GM23338 (cell line): ENCODE measurements around the gene KCNC4. TPM values are rescaled to one million over a fixed set of nuclear protein-coding genes. Genes with fewer than 3 reads are reported as not detected.

ENCODE experiments used
- ATAC-seq: fragments of 200-7000 bp; cut with Tn5 transposase; 3 replicates; pipeline ENCODE4 v1.9.1; 2020
- DNase-seq: peaks from one replicate; pipeline ENCODE4 v3.0.0-alpha.2; 2015; ENCODE audit warnings: low spot score
- H2AFZ ChIP-seq: fragments of 200-600 bp; sonication (generic); 2 replicates; pipeline ENCODE4 v1.8.0; 2016; ENCODE audit warnings: antibody characterized with exemption, mild to moderate bottlenecking, moderate library complexity
- H3F3A ChIP-seq: fragments of 200-600 bp; sonication (generic); replicated peaks from 2 replicates; pipeline ENCODE4 v1.8.0; 2017; ENCODE audit warnings: antibody characterized with exemption, mixed run types, low read depth
- H3K27ac ChIP-seq: fragments of 200-600 bp; sonication (generic); 2 replicates; pipeline ENCODE4 v1.6.1; 2016; ENCODE audit warnings: low read depth
- H3K27me3 ChIP-seq: fragments of 200-600 bp; sonication (generic); 2 replicates; pipeline ENCODE4 v1.8.0; 2016; ENCODE audit warnings: mild to moderate bottlenecking, mixed run types, moderate library complexity; ENCODE audit not compliant: insufficient read depth
- H3K36me3 ChIP-seq: fragments of 200-600 bp; sonication (generic); 2 replicates; pipeline ENCODE4 v1.8.0; 2016; ENCODE audit warnings: mild to moderate bottlenecking; ENCODE audit not compliant: insufficient read depth
- H3K4me1 ChIP-seq: fragments of 200-600 bp; sonication (generic); 2 replicates; pipeline ENCODE4 v1.8.0; 2016; ENCODE audit warnings: mild to moderate bottlenecking, moderate library complexity; ENCODE audit not compliant: insufficient read depth
- H3K4me2 ChIP-seq: fragments of 200-600 bp; sonication (generic); 2 replicates; pipeline ENCODE4 v1.7.1; 2017; ENCODE audit warnings: mixed run types
- H3K4me3 ChIP-seq: fragments of 200-600 bp; sonication (generic); 2 replicates; pipeline ENCODE4 v1.6.1; 2016; ENCODE audit warnings: mixed run types
- H3K79me2 ChIP-seq: fragments of 200-600 bp; sonication (generic); replicated peaks from 2 replicates; pipeline ENCODE4 v1.8.0; 2017; ENCODE audit warnings: mild to moderate bottlenecking; ENCODE audit not compliant: insufficient read depth
- H3K9me2 ChIP-seq: fragments of 200-600 bp; sonication (generic); 2 replicates; pipeline ENCODE4 v1.8.0; 2017; ENCODE audit not compliant: insufficient read depth
- H4K20me1 ChIP-seq: fragments of 200-600 bp; sonication (generic); replicated peaks from 2 replicates; pipeline ENCODE4 v1.8.0; 2017; ENCODE audit warnings: mild to moderate bottlenecking; ENCODE audit not compliant: insufficient read depth
- H3K27ac Mint-ChIP-seq: 2 replicates; pipeline ENCODE4 v1.8.0; 2020; ENCODE audit warnings: inconsistent platforms, mild to moderate bottlenecking, moderate library complexity, mixed read lengths
- H3K27me3 Mint-ChIP-seq: 3 replicates; pipeline ENCODE4 v1.8.0; 2022; ENCODE audit warnings: low read depth, mild to moderate bottlenecking, moderate library complexity, mixed read lengths, inconsistent platforms; ENCODE audit not compliant: insufficient read depth, poor library complexity
- H3K36me3 Mint-ChIP-seq: 3 replicates; pipeline ENCODE4 v1.8.0; 2021; ENCODE audit warnings: low read depth, mild to moderate bottlenecking, inconsistent platforms, moderate library complexity, mixed read lengths
- H3K4me1 Mint-ChIP-seq: 3 replicates; pipeline ENCODE4 v1.8.0; 2020; ENCODE audit warnings: mild to moderate bottlenecking, inconsistent platforms, mixed read lengths
- H3K4me3 Mint-ChIP-seq: 3 replicates; pipeline ENCODE4 v1.8.0; 2021; ENCODE audit warnings: moderate library complexity, mild to moderate bottlenecking, inconsistent platforms, mixed read lengths
- H3K9me3 Mint-ChIP-seq: 3 replicates; pipeline ENCODE4 v1.8.0; 2020; ENCODE audit warnings: moderate library complexity, mild to moderate bottlenecking, inconsistent platforms, mixed read lengths
- ETS1 ChIP-seq: IDR thresholded peaks from 2 replicates; pipeline ENCODE4 v1.6.1; 2016; ENCODE audit warnings: antibody characterized with exemption
- EZH2 ChIP-seq: fragments of 200-600 bp; sonication (generic); IDR thresholded peaks from one replicate; pipeline ENCODE4 v1.8.0; 2017; ENCODE audit warnings: antibody characterized with exemption, mild to moderate bottlenecking, low read depth; ENCODE audit not compliant: unreplicated experiment
- JUNB ChIP-seq: IDR thresholded peaks from one replicate; pipeline ENCODE4 v1.6.1; 2016; ENCODE audit warnings: antibody characterized with exemption; ENCODE audit not compliant: unreplicated experiment
- NANOG ChIP-seq: IDR thresholded peaks from 2 replicates; pipeline ENCODE4 v1.6.1; 2016; ENCODE audit warnings: antibody characterized with exemption, borderline replicate concordance
- REST ChIP-seq: IDR thresholded peaks from one replicate; pipeline ENCODE4 v1.6.1; 2018; ENCODE audit warnings: antibody characterized with exemption; ENCODE audit not compliant: unreplicated experiment
- STAT1 ChIP-seq: IDR thresholded peaks from one replicate; pipeline ENCODE4 v1.6.1; 2016; ENCODE audit warnings: antibody characterized with exemption; ENCODE audit not compliant: unreplicated experiment
- ZNF462 ChIP-seq: fragments of 250-450 bp; sonication (Bioruptor Pico); IDR thresholded peaks from 2 replicates; pipeline ENCODE4 v1.5.0; 2020; ENCODE audit warnings: mild to moderate bottlenecking, moderate library complexity
- polyA plus RNA-seq: library from polyadenylated mRNA; unstranded; fragments of >200 nt; fragmentation: Nextera tagmentation; extraction: Ambion mirVana; gene quantifications from 2 replicates; pipeline ENCODE4 v1.2.1, GENCODE V29; 2016
- total RNA-seq: library from RNA; depleted of rRNA; stranded (reverse); fragments of >200 nt; shearing (Covaris generic); gene quantifications from 2 replicates; pipeline ENCODE4 v1.2.3, GENCODE V29; 2014

KCNC4 gene
- total and polyA plus RNA-seq, 2 experiments from 2014 or later, result 3.5 to 10.7 TPM

- TF ChIP-seq ZNF462 (CRISPR knock-in tag), result no peak
- no peak for TF ChIP-seq STAT1
These were observed 12.0 kb upstream of the KCNC4 start (continued) for GRCh38 chr1:110197905-110198629.

GRCh38 chr1:110198746-110199145 lies 11.4 kb upstream of the KCNC4 start:
- H3K4me3 ChIP-seq, result no peak overlapping the region
- H4K20me1 ChIP-seq, result no peaks in the 10 kb centered on the region; the same call in 1 of the 2 replicates
- H3K36me3 ChIP-seq, result no peaks in the 10 kb centered on the region
- no peaks in the 10 kb centered on the region for H3K36me3 Mint-ChIP-seq
- H3K4me3 Mint-ChIP-seq, result no peak overlapping the region
- no peaks in the 10 kb centered on the region for H3K4me1 ChIP-seq
- no peaks in the 10 kb centered on the region for H3F3A ChIP-seq
- DNase-seq (no peak), ATAC-seq (no peak)
- H3K4me2 ChIP-seq, result no peak overlapping the region
- H3K9me3 Mint-ChIP-seq, result no peaks in the 10 kb centered on the region
- H3K27ac Mint-ChIP-seq, result no peak overlapping the region
- no peak overlapping the region for H2AFZ ChIP-seq
- H3K27ac ChIP-seq, result no peak overlapping the region
- H3K4me1 Mint-ChIP-seq, result peaks cover 7% of the 10 kb centered on the region
- no peaks in the 10 kb centered on the region for H3K27me3 ChIP-seq
- peaks cover 10% of the 10 kb centered on the region for H3K27me3 Mint-ChIP-seq
- no peaks in the 10 kb centered on the region for H3K9me2 ChIP-seq
- no peaks in the 10 kb centered on the region for H3K79me2 ChIP-seq
- TF ChIP-seq ETS1 (no peak), REST (no peak), NANOG (no peak), EZH2 (no peak), JUNB (no peak)
